Measurements from ENCODE around the gene ATP5PO. TPM values are rescaled to one million over a fixed set of nuclear protein-coding genes. Genes with fewer than 3 reads are reported as not detected.

ATP5PO gene
- polyA plus RNA-seq, 1 experiment, result 365 TPM

DNA sequence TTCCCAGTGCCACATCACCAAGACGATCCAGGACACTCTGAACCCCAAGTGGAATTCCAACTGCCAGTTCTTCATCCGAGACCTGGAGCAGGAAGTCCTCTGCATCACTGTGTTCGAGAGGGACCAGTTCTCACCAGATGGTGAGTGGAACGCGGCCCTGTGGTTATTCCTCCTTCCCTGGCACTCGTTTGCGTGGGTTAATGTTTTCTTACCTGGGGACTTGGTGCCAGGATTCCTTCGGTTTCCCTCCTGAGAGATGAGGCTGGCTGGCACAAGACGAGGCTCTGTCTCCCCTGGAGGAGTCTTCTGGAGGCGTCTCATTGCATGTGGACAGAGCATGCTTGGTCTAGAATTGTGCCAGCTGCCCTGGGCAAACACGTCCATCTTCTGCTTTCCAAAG lies 29.3 kb downstream of the ATP5PO start:
- no peaks in the 10 kb centered on the region for H3K9me3 ChIP-seq (ENCODE audit: control insufficient read depth, insufficient read depth, low read length)
- no peak overlapping the region for H3K27ac ChIP-seq (ENCODE audit: low read depth, low read length)
- ChIA-PET CTCF (no interaction called here), POLR2A (no interaction called here)
- DNase-seq (ENCODE audit: low read depth, low spot score), result no peak
- H3K4me3 ChIP-seq (ENCODE audit: low read depth, low read length), result no peak overlapping the region
- H3K27me3 ChIP-seq (ENCODE audit: control insufficient read depth, insufficient read depth, low read length), result peaks cover 29% of the 10 kb centered on the region
- TF ChIP-seq, protein P1, sequence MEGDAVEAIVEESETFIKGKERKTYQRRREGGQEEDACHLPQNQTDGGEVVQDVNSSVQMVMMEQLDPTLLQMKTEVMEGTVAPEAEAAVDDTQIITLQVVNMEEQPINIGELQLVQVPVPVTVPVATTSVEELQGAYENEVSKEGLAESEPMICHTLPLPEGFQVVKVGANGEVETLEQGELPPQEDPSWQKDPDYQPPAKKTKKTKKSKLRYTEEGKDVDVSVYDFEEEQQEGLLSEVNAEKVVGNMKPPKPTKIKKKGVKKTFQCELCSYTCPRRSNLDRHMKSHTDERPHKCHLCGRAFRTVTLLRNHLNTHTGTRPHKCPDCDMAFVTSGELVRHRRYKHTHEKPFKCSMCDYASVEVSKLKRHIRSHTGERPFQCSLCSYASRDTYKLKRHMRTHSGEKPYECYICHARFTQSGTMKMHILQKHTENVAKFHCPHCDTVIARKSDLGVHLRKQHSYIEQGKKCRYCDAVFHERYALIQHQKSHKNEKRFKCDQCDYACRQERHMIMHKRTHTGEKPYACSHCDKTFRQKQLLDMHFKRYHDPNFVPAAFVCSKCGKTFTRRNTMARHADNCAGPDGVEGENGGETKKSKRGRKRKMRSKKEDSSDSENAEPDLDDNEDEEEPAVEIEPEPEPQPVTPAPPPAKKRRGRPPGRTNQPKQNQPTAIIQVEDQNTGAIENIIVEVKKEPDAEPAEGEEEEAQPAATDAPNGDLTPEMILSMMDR (IDR thresholded peaks at IDR 0.05; ENCODE audit: low read depth, low read length), result no peak

DNA sequence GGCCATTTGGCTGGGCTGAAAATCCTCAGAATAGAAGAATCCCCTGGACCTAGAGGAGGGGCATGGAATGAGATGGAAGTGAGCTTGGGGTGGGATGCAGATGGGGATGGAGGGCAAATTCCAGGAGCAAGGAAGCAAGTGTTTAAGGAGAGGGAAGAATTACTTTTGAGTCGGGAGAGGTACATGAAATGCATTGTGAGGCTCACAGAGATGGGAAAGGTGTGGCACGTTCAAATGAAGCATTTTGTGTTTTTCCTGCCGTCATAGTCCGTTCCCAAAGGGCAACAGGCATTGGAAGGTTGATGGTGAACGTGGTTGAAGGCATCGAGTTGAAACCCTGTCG lies 30.5 kb downstream of the ATP5PO start:
- Histone ChIP-seq H3K4me3 (ENCODE audit: low read depth, low read length) (no peak overlapping the region), H3K27ac (ENCODE audit: low read depth, low read length) (no peak overlapping the region), H3K9me3 (ENCODE audit: control insufficient read depth, insufficient read depth, low read length) (no peaks in the 10 kb centered on the region; the same call in 1 of the 2 replicates), H3K27me3 (ENCODE audit: control insufficient read depth, insufficient read depth, low read length) (peaks cover 26% of the 10 kb centered on the region)
- ChIA-PET POLR2A (no interaction called here), CTCF (no interaction called here)
- TF ChIP-seq, protein P1 (IDR thresholded peaks at IDR 0.05; ENCODE audit: low read depth, low read length), result no peak
- no peak for DNase-seq (ENCODE audit: low read depth, low spot score)

DNA sequence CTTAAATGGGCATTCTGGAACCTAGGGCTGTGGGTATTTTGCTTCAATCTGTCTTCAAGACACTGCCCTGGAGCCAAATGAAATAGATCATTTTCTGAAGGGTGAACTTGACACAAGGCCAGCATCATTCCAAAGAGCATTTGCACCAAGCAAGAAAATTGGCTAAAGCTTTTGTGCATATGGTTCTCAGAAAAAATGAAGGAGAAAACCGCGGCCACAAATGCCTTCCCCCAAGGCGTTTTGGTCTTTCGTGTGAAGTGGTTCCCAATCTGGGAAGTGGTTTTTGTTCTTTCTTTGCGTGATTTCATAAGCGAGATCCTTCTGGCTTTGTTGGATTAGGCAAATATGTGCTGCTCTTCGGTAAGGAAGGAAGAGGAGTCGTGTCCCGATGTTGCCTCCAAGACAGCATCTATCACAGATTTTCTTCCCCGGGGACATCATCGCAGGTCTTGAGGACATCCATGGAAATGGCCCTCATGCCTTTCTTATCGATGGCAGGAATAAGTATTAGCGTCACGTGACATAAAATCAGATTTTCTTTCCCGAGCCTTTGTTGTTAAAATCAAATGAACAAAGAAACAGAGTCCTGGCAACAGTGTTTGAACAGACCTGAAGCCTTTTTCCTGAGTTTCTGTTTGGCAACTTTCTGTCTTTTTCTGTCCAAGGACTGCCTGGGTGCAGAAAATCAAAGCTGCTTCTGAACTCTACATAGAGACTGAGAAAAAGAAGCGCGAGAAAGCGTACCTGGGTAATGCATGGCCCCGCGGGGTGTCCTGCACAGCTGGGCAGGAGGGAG lies 31.0 kb downstream of the ATP5PO start:
- Histone ChIP-seq H3K27ac (ENCODE audit: low read depth, low read length) (no peak overlapping the region), H3K4me3 (ENCODE audit: low read depth, low read length) (no peak overlapping the region), H3K27me3 (ENCODE audit: control insufficient read depth, insufficient read depth, low read length) (peaks cover 26% of the 10 kb centered on the region), H3K9me3 (ENCODE audit: control insufficient read depth, insufficient read depth, low read length) (no peaks in the 10 kb centered on the region; the same call in 1 of the 2 replicates)
- no peak for DNase-seq (ENCODE audit: low read depth, low spot score)
- TF ChIP-seq, protein P1 (IDR thresholded peaks at IDR 0.05; ENCODE audit: low read depth, low read length), result no peak
- ChIA-PET CTCF (no interaction called here), POLR2A (no interaction called here)

DNA sequence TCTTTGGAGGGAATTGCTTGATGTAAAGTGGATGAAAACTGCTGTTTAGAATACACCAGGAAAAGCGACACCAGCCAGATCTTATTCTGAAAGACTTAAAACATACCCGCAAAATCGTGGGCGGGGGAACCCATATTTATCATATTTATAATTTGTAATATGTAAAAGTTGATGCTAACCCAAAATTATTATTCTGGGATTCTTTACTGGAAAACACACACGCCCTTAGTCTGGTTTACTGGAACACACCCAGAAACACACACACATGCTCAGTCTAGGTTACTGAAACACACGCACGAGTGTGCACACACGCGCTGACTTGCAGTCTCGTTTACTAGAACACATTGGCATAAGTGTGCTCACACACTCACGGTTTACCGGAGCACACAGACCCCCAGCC lies 32.5 kb downstream of the ATP5PO start:
- CTCF ChIA-PET, result no interaction called here
- POLR2A ChIA-PET, result no interaction called here
- DNase-seq (ENCODE audit: low read depth, low spot score), result no peak
- H3K9me3 ChIP-seq (ENCODE audit: control insufficient read depth, insufficient read depth, low read length), result no peaks in the 10 kb centered on the region; the same call in 1 of the 2 replicates
- no peak overlapping the region for H3K4me3 ChIP-seq (ENCODE audit: low read depth, low read length)
- H3K27ac ChIP-seq (ENCODE audit: low read depth, low read length), result no peak overlapping the region
- H3K27me3 ChIP-seq (ENCODE audit: control insufficient read depth, insufficient read depth, low read length), result peaks cover 26% of the 10 kb centered on the region
- TF ChIP-seq, protein P1 (IDR thresholded peaks at IDR 0.05; ENCODE audit: low read depth, low read length), result no peak

DNA sequence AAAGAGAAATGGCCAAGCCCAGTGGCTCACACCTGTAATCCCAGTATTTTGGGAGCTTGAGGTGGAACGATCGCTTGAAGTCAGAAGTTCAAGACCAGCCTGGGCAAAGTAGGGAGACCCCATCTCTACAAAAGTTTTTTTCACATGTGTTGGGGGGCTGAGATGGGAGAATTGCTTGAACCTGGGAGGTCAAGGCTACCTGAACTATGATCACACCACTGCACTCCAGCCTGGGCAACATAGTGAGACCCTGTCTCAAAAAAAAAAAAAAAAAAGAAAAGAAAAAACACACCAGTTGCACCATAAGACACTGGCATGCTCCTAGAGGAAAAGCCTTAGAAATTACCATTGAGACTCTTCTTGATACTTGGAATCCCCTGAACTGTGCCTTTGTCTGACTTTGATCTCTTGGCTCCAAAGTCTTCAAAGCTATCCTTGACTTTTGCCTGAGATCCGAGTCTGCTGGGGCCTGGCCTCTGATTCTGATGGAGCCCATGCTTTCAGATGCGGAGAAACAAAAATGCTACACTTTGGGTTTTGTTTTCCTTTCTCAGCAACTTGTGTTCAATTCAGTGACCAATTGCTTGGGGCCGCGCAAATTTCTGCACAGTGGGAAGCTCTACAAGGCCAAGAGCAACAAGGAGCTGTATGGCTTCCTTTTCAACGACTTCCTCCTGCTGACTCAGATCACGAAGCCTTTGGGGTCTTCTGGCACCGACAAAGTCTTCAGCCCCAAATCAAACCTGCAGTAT lies 33.7 kb downstream of the ATP5PO start:
- CTCF ChIA-PET, result no interaction called here
- H3K27ac ChIP-seq (ENCODE audit: low read depth, low read length), result no peak overlapping the region
- H3K9me3 ChIP-seq (ENCODE audit: control insufficient read depth, insufficient read depth, low read length), result no peaks in the 10 kb centered on the region; the same call in 1 of the 2 replicates
- DNase-seq (ENCODE audit: low read depth, low spot score), result no peak
- POLR2A ChIA-PET, result no interaction called here
- peaks cover 26% of the 10 kb centered on the region for H3K27me3 ChIP-seq (ENCODE audit: control insufficient read depth, insufficient read depth, low read length)
- TF ChIP-seq, protein P1 (IDR thresholded peaks at IDR 0.05; ENCODE audit: low read depth, low read length), result no peak
- H3K4me3 ChIP-seq (ENCODE audit: low read depth, low read length), result no peak overlapping the region

All from AG04450 (cell line).